HG03196 (cell line): ENCODE data around the gene SERP1.

Experiments
- ATAC-seq: cut with Tn5 transposase; IDR thresholded peaks from one replicate; pipeline ENCODE4 v1.9.1; 2021; ENCODE audit not compliant: unreplicated experiment

SERP1 gene

DNA sequence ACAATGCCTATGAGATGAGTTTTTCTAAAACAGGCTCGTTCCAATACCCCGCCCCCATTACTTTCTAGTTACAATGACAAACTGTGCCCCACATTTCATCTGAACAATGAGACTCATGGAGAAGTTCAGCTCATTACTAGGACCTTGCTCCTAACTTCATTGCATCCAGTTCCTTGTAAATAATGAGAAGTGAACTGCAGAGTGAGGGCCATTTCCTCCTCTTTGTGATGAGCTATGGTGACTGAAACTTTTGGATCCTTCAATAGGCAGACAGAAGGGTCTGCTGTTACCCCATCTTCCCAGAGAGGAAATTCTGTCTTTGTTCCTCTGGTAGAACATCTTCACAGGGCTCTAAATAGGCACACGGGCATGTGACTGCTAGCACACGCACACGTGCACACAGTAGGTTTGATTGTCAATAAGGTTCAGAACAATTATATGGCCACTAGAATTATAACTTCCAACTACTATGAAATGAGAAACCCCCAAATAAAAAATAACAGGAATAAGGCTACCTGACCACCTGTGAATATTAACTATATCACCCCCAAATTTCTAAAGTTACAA lies 51.8 kb downstream of the SERP1 start:
- ATAC-seq: no peak
